IPS DF 6.9 (cell line): Measurements from ENCODE around the gene AMPD2.

Experiments used
- DNase-seq: peaks from one replicate; pipeline ENCODE4 v3.0.0-alpha.2; 2013; ENCODE audit warnings: low read depth, low spot score
- H3K27ac ChIP-seq: one replicate; pipeline ENCODE4 v1.5.1; 2013; ENCODE audit warnings: low read length, control low read depth
- H3K27me3 ChIP-seq: 2 replicates; pipeline ENCODE4 v1.6.1; 2013; ENCODE audit warnings: mild to moderate bottlenecking, low read length; ENCODE audit not compliant: control insufficient read depth, insufficient read depth
- H3K36me3 ChIP-seq: 2 replicates; pipeline ENCODE4 v1.6.1; 2013; ENCODE audit warnings: low read length; ENCODE audit not compliant: control insufficient read depth, insufficient read depth
- H3K4me1 ChIP-seq: 2 replicates; pipeline ENCODE4 v1.6.1; 2013; ENCODE audit warnings: low read length; ENCODE audit not compliant: control insufficient read depth, insufficient read depth
- H3K4me3 ChIP-seq: 2 replicates; pipeline ENCODE4 v1.5.1; 2013; ENCODE audit warnings: mild to moderate bottlenecking, low read length
- H3K9me3 ChIP-seq: 2 replicates; pipeline ENCODE4 v1.6.1; 2013; ENCODE audit warnings: low read length, inconsistent platforms; ENCODE audit not compliant: control insufficient read depth, insufficient read depth
- WGBS: extraction: QIAGEN DNeasy Blood & Tissue Kit; methylation state at CpG from one replicate; pipeline ENCODE4 v1.1.7; 2013; ENCODE audit warnings: mixed read lengths, missing lambda C conversion rate; ENCODE audit not compliant: insufficient read length, insufficient coverage; 5-methylcytosine and 5-hydroxymethylcytosine counted together

The AMPD2 gene

DNA sequence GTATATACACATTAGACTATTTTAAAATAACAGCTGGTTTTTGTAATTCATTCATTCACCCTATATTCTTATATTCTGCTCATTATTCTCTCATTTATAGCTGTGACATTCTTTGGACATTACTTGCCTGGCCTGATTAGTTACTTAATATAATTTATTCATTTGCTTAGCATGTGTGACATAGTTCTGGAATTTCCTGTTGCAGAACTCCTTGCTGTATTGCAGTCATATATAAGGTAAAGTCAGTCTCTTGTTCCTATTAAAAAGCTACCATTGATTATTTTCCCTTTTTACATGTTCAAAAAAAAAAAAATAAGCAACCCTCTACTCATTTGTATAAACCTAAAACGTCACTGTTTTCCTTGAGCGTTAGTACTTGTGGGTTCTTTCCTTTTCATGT, 24.1 kb upstream of the AMPD2 start:
- H3K4me1 ChIP-seq, result no peaks in the 10 kb centered on the region
- no peaks in the 10 kb centered on the region for H3K27me3 ChIP-seq
- no peak overlapping the region for H3K4me3 ChIP-seq
- WGBS, result no CpG with 5 or more reads among the region's 2 CpGs
- H3K36me3 ChIP-seq, result no peaks in the 10 kb centered on the region; the same call in 1 of the 2 replicates
- H3K27ac ChIP-seq, result no peak overlapping the region
- H3K9me3 ChIP-seq, result no peaks in the 10 kb centered on the region
- DNase-seq, result no peak

DNA sequence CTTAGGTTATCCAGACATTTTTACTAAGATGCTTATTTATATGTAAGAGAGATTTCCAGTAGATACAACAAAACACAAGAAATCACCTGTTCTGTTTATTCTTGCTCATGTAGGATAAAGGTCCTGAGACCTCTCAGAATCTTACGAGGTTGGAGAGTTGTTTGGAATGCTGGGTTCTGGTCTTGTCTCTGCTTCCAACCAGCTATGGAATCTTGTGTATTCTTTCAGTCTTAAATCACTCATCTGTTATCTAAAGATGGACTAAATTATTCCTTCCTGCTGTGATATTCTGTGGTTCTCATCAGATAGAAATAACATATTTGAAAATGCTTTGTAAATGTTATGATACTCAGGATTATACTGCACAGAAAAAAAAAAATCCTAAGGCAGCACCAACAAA, 21.5 kb upstream of the AMPD2 start:
- Histone ChIP-seq H3K27ac (no peak overlapping the region), H3K36me3 (no peaks in the 10 kb centered on the region; the same call in 1 of the 2 replicates), H3K27me3 (no peaks in the 10 kb centered on the region), H3K4me1 (no peaks in the 10 kb centered on the region), H3K9me3 (no peaks in the 10 kb centered on the region), H3K4me3 (no peak overlapping the region)
- DNase-seq, result no peak
- no CpG with 5 or more reads among the region's 1 CpG for WGBS

DNA sequence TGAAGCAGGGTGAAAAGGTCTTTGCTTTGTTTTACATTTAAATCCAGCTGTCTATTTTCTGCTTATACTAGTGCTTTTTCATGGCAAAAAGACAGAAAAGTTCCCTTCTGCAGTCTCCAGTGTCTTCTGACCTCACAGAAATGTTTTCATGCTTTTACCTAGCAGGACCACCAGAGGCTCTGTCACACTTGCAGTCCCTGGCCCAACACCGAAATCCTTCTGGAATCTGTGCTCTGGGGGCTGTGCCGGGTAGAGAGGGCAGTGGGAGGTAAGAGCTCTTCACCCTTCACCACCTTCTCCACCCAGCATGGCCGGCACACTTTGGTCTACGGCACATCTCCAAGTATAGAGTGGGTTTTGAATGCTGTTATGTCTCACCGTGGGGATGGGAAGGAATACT, 21.0 kb upstream of the AMPD2 start:
- no CpG with 5 or more reads among the region's 5 CpGs for WGBS
- no peaks in the 10 kb centered on the region for H3K4me1 ChIP-seq
- DNase-seq, result no peak
- no peak overlapping the region for H3K4me3 ChIP-seq
- H3K27me3 ChIP-seq, result no peaks in the 10 kb centered on the region
- H3K36me3 ChIP-seq, result no peaks in the 10 kb centered on the region; the same call in 1 of the 2 replicates
- no peaks in the 10 kb centered on the region for H3K9me3 ChIP-seq
- no peak overlapping the region for H3K27ac ChIP-seq

DNA sequence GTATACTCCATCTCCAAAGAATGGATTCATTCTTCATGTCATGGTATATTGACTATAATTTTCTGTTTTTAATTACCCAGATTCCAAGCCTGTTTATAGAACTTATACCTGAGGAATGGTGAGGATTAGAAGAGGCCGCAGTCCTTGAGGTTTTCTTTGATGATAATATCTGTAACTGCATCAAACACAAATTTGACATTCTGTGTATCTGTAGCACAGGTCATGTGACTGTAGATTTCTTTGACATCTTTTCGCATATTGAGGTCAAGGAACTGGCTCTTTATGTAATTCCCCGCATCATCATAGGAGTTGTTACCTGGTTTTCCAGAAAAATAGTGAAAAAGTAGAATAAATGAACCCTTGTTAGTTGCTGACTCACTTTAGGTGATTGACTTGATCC, 16.4 kb upstream of the AMPD2 start:
- Histone ChIP-seq H3K27me3 (no peaks in the 10 kb centered on the region), H3K36me3 (no peaks in the 10 kb centered on the region; the same call in 1 of the 2 replicates), H3K4me3 (no peak overlapping the region), H3K4me1 (no peaks in the 10 kb centered on the region), H3K9me3 (no peaks in the 10 kb centered on the region), H3K27ac (no peak overlapping the region)
- DNase-seq, result no peak
- WGBS, result no CpG with 5 or more reads among the region's 3 CpGs

DNA sequence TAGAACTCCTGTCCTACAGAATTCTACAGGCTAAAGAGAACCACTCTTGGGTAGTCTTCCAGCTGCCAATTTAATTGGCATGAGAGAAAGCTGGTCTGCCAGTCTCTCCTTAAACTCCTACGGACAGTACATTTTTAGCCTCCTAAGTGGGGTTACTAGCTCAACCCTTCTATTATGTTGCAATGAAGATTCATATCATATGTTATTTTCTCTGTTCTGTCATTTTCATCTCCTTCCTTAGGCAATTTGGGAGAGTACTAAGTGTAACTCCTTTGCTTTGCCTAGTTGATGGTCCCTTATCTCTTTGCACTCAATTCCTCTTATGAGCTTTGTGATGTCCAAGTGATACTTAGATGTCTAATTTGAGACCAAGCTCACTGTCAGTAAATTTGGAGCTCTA, 14.3 kb upstream of the AMPD2 start:
- Histone ChIP-seq H3K36me3 (no peaks in the 10 kb centered on the region), H3K4me3 (no peak overlapping the region), H3K9me3 (no peaks in the 10 kb centered on the region), H3K27me3 (no peaks in the 10 kb centered on the region), H3K27ac (no peak overlapping the region), H3K4me1 (peaks cover 1% of the 10 kb centered on the region; the same call in 1 of the 2 replicates)
- no CpG with 5 or more reads among the region's 1 CpG for WGBS
- DNase-seq, result no peak

DNA sequence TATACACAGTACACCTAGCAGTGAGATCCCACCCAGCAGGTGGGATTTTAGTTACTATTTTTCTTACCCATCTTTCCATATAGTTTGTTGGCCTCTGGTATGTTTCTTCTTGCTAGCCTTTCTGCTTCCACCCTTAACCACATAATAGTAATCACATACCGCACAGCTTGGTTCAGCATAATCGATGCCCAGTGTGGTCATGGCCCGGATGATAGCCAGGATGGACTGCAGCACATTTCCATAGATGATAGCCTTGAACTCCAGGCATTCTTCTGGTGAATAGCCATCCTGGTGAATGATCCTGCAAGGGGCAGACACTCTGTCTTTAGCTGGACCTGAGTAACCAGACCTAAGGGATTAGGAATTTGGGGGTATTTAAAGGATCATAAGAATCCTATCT, 9.8 kb upstream of the AMPD2 start:
- WGBS, result no CpG with 5 or more reads among the region's 3 CpGs
- Histone ChIP-seq H3K4me1 (peaks cover 1% of the 10 kb centered on the region; the same call in 1 of the 2 replicates), H3K4me3 (no peak overlapping the region), H3K27me3 (no peaks in the 10 kb centered on the region), H3K9me3 (no peaks in the 10 kb centered on the region), H3K36me3 (no peaks in the 10 kb centered on the region), H3K27ac (no peak overlapping the region)
- no peak for DNase-seq

DNA sequence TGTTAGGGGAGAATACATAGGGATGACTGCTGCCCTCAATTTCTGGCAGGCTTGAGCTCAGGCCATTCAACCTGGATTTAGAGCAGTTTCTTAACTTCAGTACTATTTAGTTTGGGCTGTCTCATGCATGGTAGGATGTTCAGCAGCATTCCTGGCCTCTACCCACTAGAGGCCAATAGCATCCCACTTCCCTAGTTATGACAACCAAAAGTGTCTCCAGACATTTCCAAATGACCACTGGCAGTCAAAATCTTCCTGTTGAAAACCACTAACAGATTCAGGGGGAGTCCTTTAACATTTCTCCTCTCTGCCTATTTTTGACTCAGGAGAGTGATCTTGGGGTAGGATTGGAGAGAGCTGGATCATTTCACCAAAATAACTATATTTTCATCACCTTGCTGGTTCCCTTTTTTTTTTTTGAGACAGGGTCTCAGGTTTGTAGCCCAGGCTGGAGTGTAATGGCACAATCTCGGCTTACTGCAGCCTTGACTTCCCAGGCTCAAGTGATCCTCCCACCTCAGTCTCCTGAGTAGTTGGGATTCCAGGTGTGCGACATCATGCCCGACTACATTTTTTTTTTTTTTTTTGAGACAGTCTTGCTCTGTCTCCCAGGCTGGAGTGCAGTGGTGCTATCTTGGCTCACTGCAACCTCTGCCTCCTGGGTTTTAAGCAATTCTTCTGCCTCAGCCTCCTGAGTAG, 8.9 kb upstream of the AMPD2 start:
- no peak for DNase-seq
- H3K27me3 ChIP-seq, result no peaks in the 10 kb centered on the region
- no peaks in the 10 kb centered on the region for H3K9me3 ChIP-seq
- no peak overlapping the region for H3K27ac ChIP-seq
- H3K4me3 ChIP-seq, result no peak overlapping the region
- H3K4me1 ChIP-seq, result peaks cover 1% of the 10 kb centered on the region; the same call in 1 of the 2 replicates
- H3K36me3 ChIP-seq, result no peaks in the 10 kb centered on the region
- no CpG with 5 or more reads among the region's 3 CpGs for WGBS

DNA sequence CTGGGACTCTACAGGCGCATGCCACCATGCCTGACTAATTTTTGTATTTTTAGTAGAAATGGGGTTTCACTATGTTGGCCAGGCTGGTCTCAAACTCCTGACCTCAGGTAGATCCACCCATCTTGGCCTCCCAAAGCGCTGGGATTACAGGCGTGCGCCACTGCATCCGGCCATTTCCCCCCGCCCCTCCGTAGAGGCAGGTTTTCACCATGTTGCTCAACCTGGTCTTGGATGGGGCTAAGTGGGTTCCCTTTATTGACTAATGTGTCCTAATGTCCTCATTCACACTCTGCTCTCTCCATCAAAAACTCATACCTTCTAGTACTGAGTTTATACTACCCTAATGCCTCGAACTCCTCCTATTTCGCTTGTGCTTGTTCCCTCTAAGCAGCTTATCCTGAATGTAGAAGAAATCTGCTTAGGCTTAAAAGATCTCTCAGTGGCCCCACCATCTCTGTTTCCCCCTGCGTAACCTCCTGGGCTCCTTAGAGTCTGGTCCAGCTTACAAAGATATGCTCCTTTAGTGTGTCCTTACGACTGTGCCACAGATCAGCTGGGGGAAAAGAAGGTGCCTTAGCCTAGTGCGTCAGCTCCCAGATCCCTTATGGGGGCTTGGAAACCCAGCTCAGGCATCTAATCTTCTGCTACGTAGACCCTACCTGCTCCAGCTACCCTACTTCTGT, 8.2 kb upstream of the AMPD2 start:
- Histone ChIP-seq H3K27ac (no peak overlapping the region), H3K4me1 (peaks cover 1% of the 10 kb centered on the region; the same call in 1 of the 2 replicates), H3K9me3 (no peaks in the 10 kb centered on the region), H3K4me3 (no peak overlapping the region), H3K27me3 (no peaks in the 10 kb centered on the region), H3K36me3 (no peaks in the 10 kb centered on the region)
- no CpG with 5 or more reads among the region's 13 CpGs for WGBS
- no peak for DNase-seq

DNA sequence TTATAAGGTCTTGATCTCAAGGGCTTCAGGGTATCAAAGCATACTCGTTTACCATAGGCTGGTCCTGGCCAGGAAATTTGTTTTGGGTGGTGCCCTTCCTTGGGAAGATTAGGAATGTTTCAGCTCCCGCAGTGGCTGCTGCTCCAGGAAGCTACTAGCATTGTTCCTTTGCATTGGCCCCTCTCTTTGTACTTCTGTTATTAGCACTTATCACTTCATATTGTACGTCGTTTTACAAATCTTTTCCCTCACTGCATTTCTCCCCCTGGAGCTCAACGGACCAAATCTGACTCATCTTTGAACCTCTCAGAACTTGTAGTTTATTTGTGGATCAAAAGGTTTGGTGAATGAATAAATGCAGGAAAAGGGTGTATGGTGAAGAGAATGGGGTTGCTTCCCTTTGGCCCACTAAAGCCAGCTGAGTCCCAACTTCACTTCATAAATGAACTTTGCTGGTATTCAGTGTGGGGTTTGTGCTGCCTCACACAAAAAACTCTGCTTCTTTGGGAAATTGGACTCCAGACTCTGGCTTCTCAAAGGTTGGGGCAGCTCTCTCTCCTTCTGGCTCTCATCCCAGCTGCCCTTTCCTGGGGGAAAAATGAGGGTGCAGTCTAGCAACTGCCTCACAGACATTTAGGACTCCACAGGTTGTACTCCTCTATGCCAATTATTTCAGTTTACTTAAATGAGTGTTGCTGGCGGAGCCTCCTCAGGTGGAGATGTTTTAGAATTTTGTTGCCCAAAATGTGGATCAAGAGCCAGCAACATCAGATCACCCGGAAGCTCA, 6.1 kb upstream of the AMPD2 start:
- no peaks in the 10 kb centered on the region for H3K27me3 ChIP-seq
- no peak overlapping the region for H3K4me3 ChIP-seq
- H3K9me3 ChIP-seq, result no peaks in the 10 kb centered on the region
- no peaks in the 10 kb centered on the region for H3K36me3 ChIP-seq
- WGBS, result no CpG with 5 or more reads among the region's 7 CpGs
- DNase-seq, result no peak
- H3K27ac ChIP-seq, result no peak overlapping the region
- H3K4me1 ChIP-seq, result peaks cover 1% of the 10 kb centered on the region; the same call in 1 of the 2 replicates

DNA sequence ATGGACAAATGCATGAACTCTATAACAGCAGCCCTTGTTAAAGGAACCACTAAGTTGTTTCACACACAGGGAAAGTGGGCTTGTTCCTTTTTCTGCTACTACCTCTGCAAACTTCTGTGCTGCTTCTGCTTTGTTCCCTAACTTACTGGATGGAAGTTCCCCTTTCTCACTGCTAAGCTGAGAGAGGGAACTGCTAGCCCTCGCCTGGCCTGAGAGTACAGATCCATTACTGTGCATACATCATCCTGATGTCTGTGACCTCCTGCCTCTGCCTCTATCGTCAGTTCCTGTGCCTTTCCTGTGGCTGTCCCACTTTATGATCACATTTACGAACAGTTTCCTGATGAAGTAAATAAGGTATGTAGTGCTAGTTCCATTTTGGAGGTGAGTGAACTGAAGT, 3.8 kb upstream of the AMPD2 start:
- Histone ChIP-seq H3K4me1 (no peaks in the 10 kb centered on the region), H3K27ac (no peak overlapping the region), H3K4me3 (no peak overlapping the region), H3K27me3 (no peaks in the 10 kb centered on the region), H3K36me3 (no peaks in the 10 kb centered on the region), H3K9me3 (no peaks in the 10 kb centered on the region)
- no peak for DNase-seq
- WGBS, result no CpG with 5 or more reads among the region's 3 CpGs
